SK-N-SH (cell line): ENCODE data around the gene WDR7. TPM values are rescaled to one million over a fixed set of nuclear protein-coding genes. Genes with fewer than 3 reads are reported as not detected.

ENCODE experiments used
- CTCF ChIA-PET: fragments of 300-600, 350-600 bp; formaldehyde crosslinking; extraction: SDS; loops from one replicate; lab custom pipeline; 2021; lab: Yijun Ruan, JAX
- POLR2A ChIA-PET: fragments of 350-600 bp; sonication (Branson Sonifier 250); formaldehyde crosslinking; extraction: SDS; loops from one replicate; lab custom pipeline; 2020; ENCODE audit warnings: antibody characterized with exemption, inconsistent platforms; lab: Yijun Ruan, JAX
- DNase-seq: peaks from one replicate; pipeline ENCODE4 v3.0.0; 2012
- H2AFZ ChIP-seq: fragments of 200-600 bp; sonication (generic); 2 replicates; pipeline ENCODE4 v1.8.1; 2016; ENCODE audit warnings: antibody characterized with exemption, mild to moderate bottlenecking, low read depth
- H3F3A ChIP-seq: fragments of 200-600 bp; sonication (generic); replicated peaks from 2 replicates; pipeline ENCODE3; 2016; ENCODE audit warnings: antibody characterized with exemption, mild to moderate bottlenecking; ENCODE audit not compliant: insufficient read depth
- H3K27ac ChIP-seq, 2 experiments: fragments of 200-500 bp in 1 of 2; fragments of 200-600 bp in 1 of 2; sonication (Bioruptor generic) in 1 of 2; sonication (generic), shearing (Covaris generic) in 1 of 2; 2 replicates each; pipeline versions ENCODE4 v1.5.1 to v1.6.1; 2014 to 2016; ENCODE audit warnings: low read depth in 2 of 2, inconsistent platforms in 1 of 2, low read length in 1 of 2, mild to moderate bottlenecking in 1 of 2, mixed read lengths in 1 of 2
- H3K27me3 ChIP-seq: fragments of 200-600 bp; sonication (generic), shearing (Covaris generic); 2 replicates; pipeline ENCODE4 v1.6.1; 2016; ENCODE audit warnings: mixed run types; ENCODE audit not compliant: insufficient read depth
- H3K36me3 ChIP-seq, 2 experiments: fragments of 200-500 bp in 1 of 2; fragments of 200-600 bp in 1 of 2; sonication (Bioruptor generic) in 1 of 2; sonication (generic) in 1 of 2; replicated peaks in 1 of 2; 2 replicates each; pipeline versions ENCODE3 to v1.5.1; 2014 to 2016; ENCODE audit warnings: low read length in 1 of 2, mild to moderate bottlenecking in 1 of 2; ENCODE audit not compliant: insufficient read depth in 2 of 2, control insufficient read depth in 1 of 2
- H3K4me1 ChIP-seq, 2 experiments: fragments of 200-500 bp in 1 of 2; fragments of 200-600 bp in 1 of 2; sonication (Bioruptor generic) in 1 of 2; sonication (generic), shearing (Covaris generic) in 1 of 2; 2 replicates each; pipeline versions ENCODE4 v1.5.1 to v1.6.1; 2014 to 2016; ENCODE audit warnings: low read depth in 1 of 2, low read length in 1 of 2, mixed run types in 1 of 2; ENCODE audit not compliant: insufficient read depth in 2 of 2, control insufficient read depth in 1 of 2
- H3K4me2 ChIP-seq: fragments of 200-600 bp; sonication (generic), shearing (Covaris generic); 2 replicates; pipeline ENCODE4 v1.6.1; 2017; ENCODE audit warnings: mixed run types
- H3K4me3 ChIP-seq, 2 experiments: fragments of 200-500 bp in 1 of 2; fragments of 200-600 bp in 1 of 2; sonication (Bioruptor generic) in 1 of 2; sonication (generic), shearing (Covaris generic) in 1 of 2; 2 replicates each; pipeline versions ENCODE4 v1.5.1 to v1.8.1; 2014 to 2016; ENCODE audit warnings: low read depth in 2 of 2, inconsistent platforms in 1 of 2, low read length in 1 of 2, mild to moderate bottlenecking in 1 of 2, mixed read lengths in 1 of 2, moderate library complexity in 1 of 2
- H3K79me2 ChIP-seq: fragments of 200-600 bp; sonication (generic); 2 replicates; pipeline ENCODE4 v1.8.1; 2017; ENCODE audit warnings: mild to moderate bottlenecking; ENCODE audit not compliant: insufficient read depth
- H3K9ac ChIP-seq: fragments of 200-600 bp; sonication (generic); 2 replicates; pipeline ENCODE4 v1.6.1; 2017; ENCODE audit warnings: mixed run types
- H3K9me2 ChIP-seq: fragments of 200-600 bp; sonication (generic); 2 replicates; pipeline ENCODE4 v1.6.1; 2017; ENCODE audit warnings: mixed run types
- H3K9me3 ChIP-seq: fragments of 200-600 bp; sonication (generic); 2 replicates; pipeline ENCODE4 v1.6.1; 2017; ENCODE audit warnings: mixed run types, mild to moderate bottlenecking, moderate library complexity
- H4K20me1 ChIP-seq: fragments of 200-600 bp; sonication (generic); 2 replicates; pipeline ENCODE4 v1.6.1; 2017; ENCODE audit warnings: mild to moderate bottlenecking, mixed run types; ENCODE audit not compliant: insufficient read depth
- CHD2 ChIP-seq: fragments of 150-350 bp; IDR thresholded peaks from 2 replicates; pipeline ENCODE4 v1.6.1; 2018; ENCODE audit warnings: low read length; ENCODE audit not compliant: partially characterized antibody
- ELF1 ChIP-seq: IDR thresholded peaks from 2 replicates; pipeline ENCODE4 v1.4.0; 2012
- EZH2phosphoT487 ChIP-seq: fragments of 200-600 bp; sonication (generic); IDR thresholded peaks from 2 replicates; pipeline ENCODE4 v1.6.1; 2017; ENCODE audit warnings: low read depth, mixed run types, mild to moderate bottlenecking, antibody characterized with exemption, moderate library complexity, borderline replicate concordance
- FOXJ3 ChIP-seq: sonication (generic); formaldehyde crosslinking; IDR thresholded peaks from 2 replicates; pipeline ENCODE4 v1.5.1; 2020; ENCODE audit warnings: mild to moderate bottlenecking, missing genetic modification reagents
- FOXM1 ChIP-seq: IDR thresholded peaks from 2 replicates; pipeline ENCODE4 v1.4.0; 2012; ENCODE audit warnings: low read depth, mild to moderate bottlenecking
- GATA2 ChIP-seq: sonication (generic); formaldehyde crosslinking; IDR thresholded peaks from 2 replicates; pipeline ENCODE4 v1.5.0; 2020; ENCODE audit warnings: mild to moderate bottlenecking, missing genetic modification reagents
- IRF3 ChIP-seq: fragments of 150-350 bp; IDR thresholded peaks from 2 replicates; pipeline ENCODE4 v1.6.1; 2016; ENCODE audit warnings: mild to moderate bottlenecking, low read depth, low read length
- JUND ChIP-seq: IDR thresholded peaks from 2 replicates; pipeline ENCODE4 v1.4.0; 2012
- NFIC ChIP-seq: IDR thresholded peaks from 2 replicates; pipeline ENCODE4 v1.4.0; 2012; ENCODE audit warnings: borderline replicate concordance
- RAD21 ChIP-seq: IDR thresholded peaks from 2 replicates; pipeline ENCODE4 v1.6.1; 2012; ENCODE audit warnings: mild to moderate bottlenecking, low read length
- RFX5 ChIP-seq: IDR thresholded peaks from 2 replicates; pipeline ENCODE4 v1.6.1; 2012; ENCODE audit warnings: mild to moderate bottlenecking, improper control_type of control experiment, low read length
- RXRA ChIP-seq: IDR thresholded peaks from 2 replicates; pipeline ENCODE4 v1.4.0; 2012; ENCODE audit warnings: low read depth, mild to moderate bottlenecking, borderline replicate concordance
- SMC3 ChIP-seq: IDR thresholded peaks from 2 replicates; pipeline ENCODE4 v1.6.1; 2012; ENCODE audit warnings: low read depth, low read length, improper control_type of control experiment
- TAF1 ChIP-seq: IDR thresholded peaks from 2 replicates; pipeline ENCODE4 v1.6.1; 2012; ENCODE audit warnings: low read depth, mild to moderate bottlenecking, low read length, moderate library complexity, borderline replicate concordance
- YY1 ChIP-seq: IDR thresholded peaks from 2 replicates; pipeline ENCODE4 v1.4.0; 2012; ENCODE audit warnings: low read depth, mild to moderate bottlenecking
- ZBTB33 ChIP-seq: IDR thresholded peaks from 2 replicates; pipeline ENCODE4 v1.4.0; 2012; ENCODE audit warnings: low read depth, borderline replicate concordance
- WGBS: methylation state at CpG from one replicate; pipeline ENCODE4 v1.1.6; 2017; ENCODE audit warnings: low lambda C conversion rate; 5-methylcytosine and 5-hydroxymethylcytosine counted together
- polyA plus RNA-seq, 3 experiments: library from polyadenylated mRNA; depleted of rRNA; stranded (reverse); fragments of >200 nt; gene quantifications; 2 replicates each; pipeline ENCODE4 v1.2.3, GENCODE V29; 2012
- TF ChIP-seq, protein P1 (sequence below): IDR thresholded peaks from 2 replicates; pipeline ENCODE4 v1.4.0; 2012; ENCODE audit warnings: low read depth, borderline replicate concordance
- TF ChIP-seq, protein P2 (sequence below): IDR thresholded peaks from 2 replicates; pipeline ENCODE4 v1.6.1; 2012; ENCODE audit warnings: mild to moderate bottlenecking, low read depth, low read length, moderate library complexity

The WDR7 gene
- polyA plus RNA-seq, 1 of the 3 experiments (the other 2 are of a cell fraction), result 4.1 TPM

DNA sequence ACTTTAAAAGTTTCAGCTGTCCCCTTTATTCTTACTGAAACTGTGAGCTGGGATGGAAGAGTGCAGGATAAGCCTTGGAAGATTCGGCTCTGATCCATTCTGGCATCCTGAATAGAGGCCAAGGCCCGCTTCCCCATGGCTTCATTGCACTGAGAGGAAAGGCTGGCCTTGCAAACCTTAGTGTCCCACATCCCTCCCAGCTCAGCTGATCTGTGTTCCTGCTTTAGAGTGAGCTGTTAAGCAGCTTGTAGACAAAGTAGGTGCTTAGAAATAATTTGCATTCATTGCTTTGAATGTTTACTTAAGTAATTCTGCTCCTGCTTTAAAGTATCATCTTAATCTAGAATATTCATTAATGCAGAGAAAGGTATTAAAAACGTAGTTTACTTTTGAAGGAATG is 326.1 kb downstream of the WDR7 start:
- DNase-seq, result no peak
- no peaks in the 10 kb centered on the region for H3K4me1 ChIP-seq
- H3K27me3 ChIP-seq, result no peaks in the 10 kb centered on the region
- no peak overlapping the region for H2AFZ ChIP-seq
- ChIA-PET CTCF (no interaction called here), POLR2A (no interaction called here)
- no peaks in the 10 kb centered on the region for H3K9me3 ChIP-seq
- H3K9me2 ChIP-seq, result no peaks in the 10 kb centered on the region
- H3K9ac ChIP-seq, result no peak overlapping the region
- 65% methylated on average over 2 of the region's 3 CpGs for WGBS
- TF ChIP-seq FOXM1 (no peak), GATA2 (CRISPR knock-in tag) (no peak), EZH2phosphoT487 (no peak), IRF3 (no peak), YY1 (no peak), TAF1 (no peak), RAD21 (no peak), JUND (no peak), ELF1 (no peak), FOXJ3 (no peak), ZBTB33 (no peak), SMC3 (no peak), NFIC (no peak), CHD2 (no peak), RXRA (no peak), RFX5 (no peak)
- TF ChIP-seq, protein P1, sequence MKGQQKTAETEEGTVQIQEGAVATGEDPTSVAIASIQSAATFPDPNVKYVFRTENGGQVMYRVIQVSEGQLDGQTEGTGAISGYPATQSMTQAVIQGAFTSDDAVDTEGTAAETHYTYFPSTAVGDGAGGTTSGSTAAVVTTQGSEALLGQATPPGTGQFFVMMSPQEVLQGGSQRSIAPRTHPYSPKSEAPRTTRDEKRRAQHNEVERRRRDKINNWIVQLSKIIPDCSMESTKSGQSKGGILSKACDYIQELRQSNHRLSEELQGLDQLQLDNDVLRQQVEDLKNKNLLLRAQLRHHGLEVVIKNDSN, result no peak
- TF ChIP-seq, protein P2, sequence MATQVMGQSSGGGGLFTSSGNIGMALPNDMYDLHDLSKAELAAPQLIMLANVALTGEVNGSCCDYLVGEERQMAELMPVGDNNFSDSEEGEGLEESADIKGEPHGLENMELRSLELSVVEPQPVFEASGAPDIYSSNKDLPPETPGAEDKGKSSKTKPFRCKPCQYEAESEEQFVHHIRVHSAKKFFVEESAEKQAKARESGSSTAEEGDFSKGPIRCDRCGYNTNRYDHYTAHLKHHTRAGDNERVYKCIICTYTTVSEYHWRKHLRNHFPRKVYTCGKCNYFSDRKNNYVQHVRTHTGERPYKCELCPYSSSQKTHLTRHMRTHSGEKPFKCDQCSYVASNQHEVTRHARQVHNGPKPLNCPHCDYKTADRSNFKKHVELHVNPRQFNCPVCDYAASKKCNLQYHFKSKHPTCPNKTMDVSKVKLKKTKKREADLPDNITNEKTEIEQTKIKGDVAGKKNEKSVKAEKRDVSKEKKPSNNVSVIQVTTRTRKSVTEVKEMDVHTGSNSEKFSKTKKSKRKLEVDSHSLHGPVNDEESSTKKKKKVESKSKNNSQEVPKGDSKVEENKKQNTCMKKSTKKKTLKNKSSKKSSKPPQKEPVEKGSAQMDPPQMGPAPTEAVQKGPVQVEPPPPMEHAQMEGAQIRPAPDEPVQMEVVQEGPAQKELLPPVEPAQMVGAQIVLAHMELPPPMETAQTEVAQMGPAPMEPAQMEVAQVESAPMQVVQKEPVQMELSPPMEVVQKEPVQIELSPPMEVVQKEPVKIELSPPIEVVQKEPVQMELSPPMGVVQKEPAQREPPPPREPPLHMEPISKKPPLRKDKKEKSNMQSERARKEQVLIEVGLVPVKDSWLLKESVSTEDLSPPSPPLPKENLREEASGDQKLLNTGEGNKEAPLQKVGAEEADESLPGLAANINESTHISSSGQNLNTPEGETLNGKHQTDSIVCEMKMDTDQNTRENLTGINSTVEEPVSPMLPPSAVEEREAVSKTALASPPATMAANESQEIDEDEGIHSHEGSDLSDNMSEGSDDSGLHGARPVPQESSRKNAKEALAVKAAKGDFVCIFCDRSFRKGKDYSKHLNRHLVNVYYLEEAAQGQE, result no peak
- H3F3A ChIP-seq, result no peaks in the 10 kb centered on the region
- H3K36me3 ChIP-seq, result no peaks in the 10 kb centered on the region
- no peaks in the 10 kb centered on the region for H3K79me2 ChIP-seq
- H3K4me3 ChIP-seq, result no peak overlapping the region
- H3K4me2 ChIP-seq, result no peak overlapping the region
- H4K20me1 ChIP-seq, result no peaks in the 10 kb centered on the region
- H3K27ac ChIP-seq, result no peak overlapping the region
